DND-41 (cell line): Measurements from ENCODE around the gene RUVBL2.

Source experiments
- EZH2 ChIP-seq: IDR thresholded peaks from 3 replicates; pipeline ENCODE4 v1.6.1; 2012; ENCODE audit warnings: borderline replicate concordance, low read depth, mild to moderate bottlenecking, moderate library complexity, low read length, inconsistent platforms; ENCODE audit not compliant: severe bottlenecking
- TF ChIP-seq, protein P1 (sequence below): IDR thresholded peaks from 2 replicates; pipeline ENCODE4 v1.5.1; 2012; ENCODE audit warnings: borderline replicate concordance, low read length, moderate library complexity, mild to moderate bottlenecking; ENCODE audit not compliant: poor library complexity, severe bottlenecking; ENCODE audit errors: extremely low read depth

DNA sequence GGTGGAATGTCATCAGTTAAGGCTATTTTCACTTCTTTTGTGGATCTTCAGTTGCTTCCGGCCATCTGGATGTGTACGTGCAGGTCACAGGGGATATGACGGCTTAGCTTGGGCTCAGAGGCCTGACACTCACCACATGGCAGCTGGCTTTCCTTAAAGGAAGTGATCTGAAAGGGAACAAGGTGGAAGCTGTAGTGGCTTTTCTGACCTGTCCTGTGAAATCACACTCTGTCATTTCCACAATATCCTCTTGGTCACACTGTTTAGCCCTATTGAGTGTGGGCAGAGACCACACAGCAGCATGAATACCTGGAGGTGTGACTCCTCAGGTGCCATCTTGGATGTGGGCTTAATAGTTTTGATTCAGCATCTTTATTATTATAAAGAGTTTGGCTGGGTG is 43.5 kb upstream of the RUVBL2 start:
- TF ChIP-seq, protein P1, sequence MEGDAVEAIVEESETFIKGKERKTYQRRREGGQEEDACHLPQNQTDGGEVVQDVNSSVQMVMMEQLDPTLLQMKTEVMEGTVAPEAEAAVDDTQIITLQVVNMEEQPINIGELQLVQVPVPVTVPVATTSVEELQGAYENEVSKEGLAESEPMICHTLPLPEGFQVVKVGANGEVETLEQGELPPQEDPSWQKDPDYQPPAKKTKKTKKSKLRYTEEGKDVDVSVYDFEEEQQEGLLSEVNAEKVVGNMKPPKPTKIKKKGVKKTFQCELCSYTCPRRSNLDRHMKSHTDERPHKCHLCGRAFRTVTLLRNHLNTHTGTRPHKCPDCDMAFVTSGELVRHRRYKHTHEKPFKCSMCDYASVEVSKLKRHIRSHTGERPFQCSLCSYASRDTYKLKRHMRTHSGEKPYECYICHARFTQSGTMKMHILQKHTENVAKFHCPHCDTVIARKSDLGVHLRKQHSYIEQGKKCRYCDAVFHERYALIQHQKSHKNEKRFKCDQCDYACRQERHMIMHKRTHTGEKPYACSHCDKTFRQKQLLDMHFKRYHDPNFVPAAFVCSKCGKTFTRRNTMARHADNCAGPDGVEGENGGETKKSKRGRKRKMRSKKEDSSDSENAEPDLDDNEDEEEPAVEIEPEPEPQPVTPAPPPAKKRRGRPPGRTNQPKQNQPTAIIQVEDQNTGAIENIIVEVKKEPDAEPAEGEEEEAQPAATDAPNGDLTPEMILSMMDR: no peak
- no peak for TF ChIP-seq EZH2
